ENCODE measurements around the gene CNPY3.

Gene CNPY3

DNA sequence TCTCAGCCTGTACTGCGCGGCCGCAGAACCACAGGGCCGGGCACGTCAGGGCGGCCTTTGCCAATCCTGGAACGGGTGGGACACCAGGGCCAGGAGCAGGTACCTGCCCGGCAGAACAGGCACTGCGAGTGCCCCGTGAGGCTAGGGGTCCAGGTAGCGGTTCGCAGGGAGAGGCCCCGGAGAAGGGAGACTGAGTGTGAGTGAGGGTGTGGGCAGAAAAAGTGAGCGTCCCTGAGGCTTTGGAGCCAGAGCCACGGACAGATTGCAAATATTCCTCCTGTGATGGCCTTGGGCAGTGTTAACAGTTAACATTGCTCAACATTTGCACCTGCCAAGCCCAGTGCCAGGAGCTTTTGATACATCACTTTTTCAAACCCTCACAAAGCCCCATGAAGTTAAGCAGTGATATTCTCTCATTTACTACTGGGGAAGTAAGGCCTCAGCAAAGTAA is 31.8 kb downstream of the CNPY3 start:
- DNase-seq = no peak

DNA sequence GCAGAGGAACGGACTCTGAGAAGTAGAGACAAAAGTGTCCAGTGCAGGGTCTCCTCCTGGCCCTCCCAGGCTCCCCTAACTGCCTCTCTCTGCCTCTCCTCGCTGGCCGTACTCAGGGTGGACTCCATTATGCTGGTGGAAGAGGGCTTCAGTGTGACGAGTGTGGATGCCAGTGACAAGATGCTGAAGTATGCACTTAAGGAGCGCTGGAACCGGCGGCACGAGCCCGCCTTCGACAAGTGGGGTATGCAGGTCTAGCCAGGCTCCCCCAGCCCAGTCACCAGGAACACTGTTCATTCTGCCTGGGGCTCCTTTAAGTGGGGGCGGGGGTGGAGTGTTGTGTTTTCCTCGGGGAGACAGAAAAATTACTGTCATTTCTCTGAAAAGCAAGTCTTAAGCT is 32.8 kb downstream of the CNPY3 start:
- DNase-seq = no peak

DNA sequence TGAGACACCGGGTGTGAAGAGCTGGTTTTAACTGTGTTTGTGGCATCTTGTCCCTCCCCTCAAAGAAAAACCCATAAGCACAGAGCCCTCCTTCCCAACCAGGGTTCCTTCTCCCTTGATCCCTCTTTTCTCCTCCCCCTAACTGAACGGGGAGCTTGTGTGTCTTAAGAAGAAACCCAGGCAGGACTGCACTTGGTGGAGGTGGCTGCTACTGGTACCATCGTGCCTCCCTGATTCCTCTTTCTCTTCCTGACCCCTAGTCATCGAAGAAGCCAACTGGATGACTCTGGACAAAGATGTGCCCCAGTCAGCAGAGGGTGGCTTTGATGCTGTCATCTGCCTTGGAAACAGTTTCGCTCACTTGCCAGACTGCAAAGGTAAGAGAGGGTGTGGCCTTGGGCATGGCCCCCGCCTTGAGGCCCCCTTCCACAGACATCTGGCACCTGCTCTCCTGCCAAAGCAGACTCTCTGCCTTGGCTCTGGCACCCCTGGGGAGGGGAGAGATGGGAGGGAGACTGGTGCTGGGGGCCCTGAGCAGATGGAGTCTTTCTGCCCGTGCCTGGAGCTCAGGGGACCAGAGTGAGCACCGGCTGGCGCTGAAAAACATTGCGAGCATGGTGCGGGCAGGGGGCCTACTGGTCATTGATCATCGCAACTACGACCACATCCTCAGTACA is 33.4 kb downstream of the CNPY3 start:
- no peak for DNase-seq

DNA sequence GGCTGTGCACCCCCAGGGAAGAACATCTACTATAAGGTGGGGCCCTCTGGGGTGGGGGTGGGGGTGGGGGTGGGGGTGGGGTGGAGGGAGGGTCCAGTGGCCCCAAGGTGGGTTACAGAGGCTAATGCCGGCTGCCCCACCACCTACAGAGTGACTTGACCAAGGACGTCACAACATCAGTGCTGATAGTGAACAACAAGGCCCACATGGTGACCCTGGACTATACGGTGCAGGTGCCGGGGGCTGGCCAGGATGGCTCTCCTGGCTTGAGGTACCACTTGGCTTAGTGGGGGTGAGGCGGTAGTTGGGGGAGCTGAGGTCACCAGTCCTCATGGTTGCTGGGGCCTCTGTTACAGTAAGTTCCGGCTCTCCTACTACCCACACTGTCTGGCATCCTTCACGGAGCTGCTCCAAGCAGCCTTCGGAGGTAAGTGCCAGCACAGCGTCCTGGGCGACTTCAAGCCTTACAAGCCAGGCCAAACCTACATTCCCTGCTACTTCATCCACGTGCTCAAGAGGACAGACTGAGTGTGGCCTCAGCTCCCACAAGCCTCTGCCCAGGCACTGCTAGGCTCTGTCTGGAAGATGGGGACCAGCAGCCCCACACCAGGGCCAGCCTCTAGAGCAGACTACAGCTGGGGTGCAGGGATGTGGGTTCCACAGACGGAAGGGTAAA is 34.0 kb downstream of the CNPY3 start:
- no peak for DNase-seq

DNA sequence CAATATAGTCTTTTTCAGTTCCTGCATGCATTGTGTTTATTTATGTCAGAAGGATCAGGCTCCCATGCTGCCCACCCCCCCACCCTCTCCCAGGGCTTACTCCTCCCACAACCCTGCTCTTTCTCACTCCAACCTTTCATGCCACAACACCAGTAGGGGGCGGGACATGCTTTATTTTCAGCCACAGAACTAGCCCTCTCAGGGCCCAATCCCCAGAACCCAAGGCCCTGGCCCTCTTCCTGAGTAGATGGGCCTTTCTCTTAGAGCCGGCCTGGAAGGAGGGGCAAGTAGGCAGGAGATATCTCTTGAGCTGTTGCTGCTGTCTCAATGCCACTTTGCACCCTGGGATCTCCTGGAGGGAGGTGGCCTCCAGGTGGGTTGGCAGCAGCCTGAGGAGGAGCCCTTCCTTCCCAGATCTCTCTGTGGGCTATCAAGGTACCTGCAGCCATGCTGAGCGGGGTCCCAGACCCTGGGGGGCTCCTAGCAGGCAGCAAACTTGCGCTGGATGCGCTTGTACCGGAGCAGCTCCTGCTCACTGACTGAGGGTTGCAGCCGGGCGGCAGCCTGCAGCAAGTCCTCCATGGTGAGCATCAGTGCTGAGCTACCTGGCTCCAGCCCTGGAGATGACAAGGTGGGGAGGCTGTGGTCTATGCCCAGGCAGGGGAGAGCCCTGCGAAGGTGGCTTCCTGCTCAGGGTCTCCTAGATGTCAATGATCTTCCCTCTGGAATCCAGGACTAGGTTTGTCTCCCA is 34.8 kb downstream of the CNPY3 start:
- DNase-seq = no peak

DNA sequence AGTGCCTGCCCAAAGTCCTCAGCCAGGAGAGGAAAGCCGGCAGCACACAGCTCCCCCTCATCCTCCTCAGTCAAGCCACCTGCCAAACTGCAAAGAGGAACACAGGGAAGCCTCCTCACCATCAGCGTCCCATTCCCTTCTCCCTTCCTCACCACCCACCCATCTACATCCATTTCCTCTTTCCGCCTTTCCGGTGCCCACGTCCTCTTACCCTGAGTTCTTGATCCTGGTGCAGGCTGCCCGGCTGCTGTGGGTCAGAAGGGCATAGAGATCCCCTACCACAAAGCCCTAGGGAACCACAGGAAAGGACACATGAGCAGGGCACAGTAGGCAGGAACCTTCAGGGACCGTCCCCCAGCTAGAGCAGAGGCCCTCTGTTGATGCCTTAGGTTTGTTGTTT is 37.3 kb downstream of the CNPY3 start:
- DNase-seq = no peak

DNA sequence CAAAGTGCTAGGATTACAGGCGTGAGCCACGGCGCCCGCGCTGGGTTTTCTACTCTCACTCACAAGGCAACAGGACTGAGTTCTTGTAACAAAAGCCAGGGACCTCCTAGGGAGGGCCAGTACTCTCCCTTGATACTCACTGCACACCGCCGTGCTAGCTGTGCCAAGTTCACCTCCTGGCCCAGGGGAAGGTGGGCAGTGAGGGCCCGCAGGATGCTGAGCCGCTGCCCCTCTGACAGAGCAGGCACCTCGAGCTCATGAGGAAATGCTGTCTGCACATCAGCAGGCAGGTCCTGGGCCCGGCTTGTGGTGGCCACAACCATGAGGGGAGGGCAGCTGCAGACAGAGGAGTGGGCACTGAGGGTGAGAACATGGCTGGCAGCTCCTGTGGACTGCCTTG is 37.9 kb downstream of the CNPY3 start:
- no peak for DNase-seq

DNA sequence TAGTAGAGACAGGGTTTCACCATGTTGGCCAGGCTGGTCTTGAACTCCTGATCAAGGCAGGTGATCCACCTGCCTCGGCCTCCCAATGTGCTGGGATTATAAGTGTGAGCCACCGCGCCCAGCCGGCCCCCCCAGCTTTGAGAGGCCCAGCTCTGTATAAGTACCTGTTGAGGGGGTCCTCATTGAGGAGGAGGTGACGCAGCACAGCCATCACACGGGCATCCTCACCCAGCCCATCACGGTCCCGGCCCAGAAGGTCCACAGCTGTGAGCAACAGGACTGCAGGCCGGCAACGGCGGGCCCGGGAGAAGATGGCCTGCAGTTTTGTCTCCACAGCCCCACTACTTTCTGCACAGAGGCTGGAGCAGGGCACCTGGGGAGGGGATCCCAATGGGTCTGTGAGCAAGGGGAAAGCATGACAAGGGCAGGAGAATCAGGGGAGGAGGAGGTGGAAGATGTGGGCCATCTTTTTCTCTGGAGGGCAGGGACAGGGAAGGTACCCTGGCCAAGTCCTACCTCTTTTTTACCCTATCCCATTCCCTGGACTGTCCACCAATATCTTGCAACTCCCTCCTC is 38.9 kb downstream of the CNPY3 start:
- no peak for DNase-seq

DNA sequence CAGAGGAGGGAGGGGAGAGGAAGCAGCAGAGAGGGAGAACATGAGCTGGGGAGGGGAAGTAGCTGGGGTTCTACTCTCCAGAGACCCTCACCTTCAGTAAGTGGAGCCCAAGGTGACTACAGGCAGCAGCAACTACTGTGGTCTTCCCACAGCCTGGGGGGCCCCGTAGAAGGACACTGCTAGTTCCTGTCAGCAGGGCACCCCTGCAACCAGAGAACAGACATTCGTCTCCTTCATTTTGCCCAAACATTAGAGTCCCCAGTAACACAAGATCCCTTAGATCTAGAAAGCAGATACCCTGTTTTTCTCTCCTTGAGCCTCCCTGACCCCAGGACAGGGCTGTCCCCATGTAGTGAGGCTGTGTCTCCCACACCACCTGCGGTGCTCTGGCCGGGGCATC is 39.5 kb downstream of the CNPY3 start:
- DNase-seq = no peak

DNA sequence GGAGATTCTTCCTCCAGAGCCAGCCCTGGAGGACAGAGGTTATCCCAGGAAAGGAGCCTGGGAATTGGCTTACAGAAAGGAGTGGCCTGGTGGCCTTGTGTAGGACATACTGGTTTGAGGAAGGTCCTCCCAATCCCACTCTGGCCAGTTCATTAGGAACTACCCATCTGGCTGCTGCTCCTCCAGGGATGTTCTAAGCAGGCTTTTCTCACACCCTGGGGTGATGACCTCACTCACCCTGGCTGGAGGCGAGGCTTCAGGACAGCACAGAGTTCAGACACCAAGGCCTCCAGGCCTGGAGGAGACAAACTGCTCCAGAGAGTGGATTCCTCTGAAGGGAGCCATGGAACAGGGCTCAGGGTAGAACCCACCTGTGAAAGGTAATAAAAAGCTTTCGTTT is 40.2 kb downstream of the CNPY3 start:
- no peak for DNase-seq

DNA sequence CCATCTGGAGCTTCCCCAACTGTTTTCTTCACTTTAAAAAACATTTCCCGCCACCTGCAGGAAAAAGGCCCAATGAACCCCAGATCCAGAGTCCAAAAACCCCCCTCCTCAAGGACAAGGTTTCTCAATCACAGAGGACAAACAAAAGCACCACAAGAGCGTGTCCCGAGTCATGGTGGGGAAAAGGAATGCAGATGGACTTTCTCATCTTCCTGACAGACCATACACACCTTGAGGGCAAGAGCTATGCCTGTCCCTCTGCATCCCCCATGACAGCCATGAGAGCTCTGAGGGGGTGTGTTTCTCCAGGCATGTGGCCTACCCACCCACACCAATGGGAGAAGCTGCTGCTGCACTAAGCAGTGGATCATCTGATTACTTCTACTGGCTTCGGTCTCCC is 40.7 kb downstream of the CNPY3 start:
- no peak for DNase-seq

DNA sequence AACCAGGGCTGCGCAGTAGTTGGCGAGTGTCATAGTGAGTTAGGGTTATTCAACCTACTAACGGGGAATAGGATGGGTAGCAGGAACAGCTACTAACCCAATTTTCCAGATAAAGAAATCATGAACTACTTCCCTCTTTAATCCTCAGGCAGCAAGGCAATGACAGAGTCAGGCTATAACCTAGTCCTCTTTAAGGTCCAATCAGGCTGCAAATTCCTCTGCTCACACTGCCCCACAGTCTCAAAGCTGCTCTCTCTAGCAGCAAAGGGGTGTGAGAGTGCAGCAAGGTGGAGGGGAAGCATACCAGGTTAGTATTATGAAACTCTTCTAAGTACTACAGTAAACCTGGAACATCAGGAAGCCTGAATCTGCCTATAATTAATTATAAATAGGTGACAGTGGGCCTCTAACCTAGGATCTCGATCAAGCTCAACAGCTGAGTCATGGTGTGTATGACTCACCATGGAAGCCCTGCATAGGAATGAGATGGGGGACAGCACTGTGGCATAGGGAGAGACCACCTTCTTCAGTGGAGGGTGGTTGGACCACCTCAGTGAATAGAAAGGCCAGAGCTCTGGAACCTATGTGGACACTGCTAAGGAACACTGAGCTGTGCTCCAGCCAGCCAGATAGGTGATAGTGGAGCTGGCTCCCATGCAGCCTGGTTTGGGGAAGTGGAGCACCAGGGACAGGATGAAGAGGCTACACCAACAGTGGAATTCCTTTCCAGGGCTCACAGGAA is 41.8 kb downstream of the CNPY3 start:
- DNase-seq = no peak

DNA sequence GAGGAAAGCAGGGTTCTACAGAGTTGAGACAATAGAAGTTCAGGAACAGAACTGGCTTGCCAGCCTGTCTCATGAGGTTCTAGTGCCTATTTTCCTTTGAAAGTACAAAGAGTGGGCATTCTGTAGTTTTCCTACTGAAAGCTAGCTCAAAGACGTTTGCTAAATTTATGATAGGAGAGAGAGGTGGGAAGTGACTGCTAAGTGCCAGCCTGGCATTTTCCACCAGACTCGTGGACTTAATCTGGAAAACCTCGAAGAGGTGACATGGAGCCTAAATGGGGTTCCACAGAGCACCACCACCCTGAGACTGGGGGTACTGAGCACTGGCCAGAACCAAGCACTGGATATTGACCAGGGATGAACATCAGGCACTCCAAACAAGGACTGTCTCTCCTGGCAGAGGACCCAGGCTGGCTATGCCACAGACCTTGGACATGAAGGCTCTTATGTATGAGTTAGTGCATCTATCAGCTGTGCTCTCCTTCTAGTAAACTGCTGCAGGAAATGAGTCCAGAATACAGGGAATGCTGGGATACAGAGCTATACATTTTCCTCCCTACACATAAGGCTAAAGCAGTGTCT is 42.6 kb downstream of the CNPY3 start:
- DNase-seq = no peak

DNA sequence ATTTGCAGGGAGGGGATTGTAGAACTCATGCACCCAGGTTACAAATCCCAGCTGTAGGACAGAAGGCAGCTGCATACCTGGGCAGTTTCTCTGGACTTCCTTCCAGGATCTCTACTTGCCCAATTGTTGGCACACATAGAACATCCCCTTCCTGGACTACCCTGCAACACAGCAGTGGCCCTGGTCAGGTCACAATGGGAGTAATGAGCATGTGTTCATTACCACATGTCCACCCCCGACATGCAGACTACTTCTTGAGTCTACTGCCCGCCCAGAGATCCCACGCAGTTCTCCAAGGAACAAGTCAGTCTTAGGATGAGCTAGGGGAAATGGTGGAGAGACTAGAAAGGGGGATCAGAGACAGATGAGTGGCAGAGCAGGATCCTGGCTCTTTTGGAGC is 44.6 kb downstream of the CNPY3 start:
- DNase-seq = no peak

DNA sequence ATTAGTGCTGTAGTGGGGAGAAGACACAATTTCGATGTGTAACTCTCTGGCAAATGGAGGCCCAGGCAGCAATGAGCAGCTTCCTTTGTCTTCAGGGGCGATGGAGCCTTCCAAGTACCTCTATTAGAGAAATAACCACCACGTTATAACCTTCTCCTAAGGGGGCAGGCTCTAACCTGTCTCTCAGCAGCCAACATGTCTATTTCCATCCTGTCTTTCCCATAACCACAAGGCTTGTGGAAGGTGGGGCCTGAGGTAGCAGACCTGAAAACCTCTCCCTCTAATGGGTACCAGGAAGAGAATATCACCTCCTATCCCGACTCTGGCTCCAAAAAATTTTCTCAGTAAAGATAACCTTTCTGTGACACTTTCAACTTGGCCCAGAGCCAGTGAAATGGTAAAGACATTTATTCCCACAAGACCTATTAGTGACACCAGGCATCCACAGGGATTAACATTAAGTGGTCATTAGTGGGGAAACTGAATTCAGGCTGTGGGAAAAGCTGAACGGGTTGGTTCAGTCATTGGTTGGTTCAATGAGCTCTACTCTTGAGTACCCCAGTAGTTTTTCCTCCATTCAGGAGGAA is 45.7 kb downstream of the CNPY3 start:
- DNase-seq = no peak

DNA sequence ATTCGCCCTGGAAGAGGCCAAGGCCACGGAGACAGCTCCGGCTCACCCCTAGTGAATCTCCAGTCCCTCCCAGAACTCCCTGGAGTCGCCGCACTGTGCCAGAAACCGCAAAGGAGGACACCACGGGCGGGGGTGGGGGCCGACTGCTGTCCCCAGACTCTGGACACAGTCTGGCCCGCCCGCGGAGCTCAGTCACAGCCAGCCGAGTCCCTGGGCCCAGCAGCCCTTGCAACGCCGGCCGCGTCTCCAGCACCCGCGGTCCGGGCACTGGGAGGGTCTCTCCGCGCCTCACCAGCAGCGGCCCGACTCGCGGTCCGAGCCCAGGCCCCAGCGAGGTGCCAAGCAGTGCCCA is 49.2 kb downstream of the CNPY3 start:
- DNase-seq = no peak

DNA sequence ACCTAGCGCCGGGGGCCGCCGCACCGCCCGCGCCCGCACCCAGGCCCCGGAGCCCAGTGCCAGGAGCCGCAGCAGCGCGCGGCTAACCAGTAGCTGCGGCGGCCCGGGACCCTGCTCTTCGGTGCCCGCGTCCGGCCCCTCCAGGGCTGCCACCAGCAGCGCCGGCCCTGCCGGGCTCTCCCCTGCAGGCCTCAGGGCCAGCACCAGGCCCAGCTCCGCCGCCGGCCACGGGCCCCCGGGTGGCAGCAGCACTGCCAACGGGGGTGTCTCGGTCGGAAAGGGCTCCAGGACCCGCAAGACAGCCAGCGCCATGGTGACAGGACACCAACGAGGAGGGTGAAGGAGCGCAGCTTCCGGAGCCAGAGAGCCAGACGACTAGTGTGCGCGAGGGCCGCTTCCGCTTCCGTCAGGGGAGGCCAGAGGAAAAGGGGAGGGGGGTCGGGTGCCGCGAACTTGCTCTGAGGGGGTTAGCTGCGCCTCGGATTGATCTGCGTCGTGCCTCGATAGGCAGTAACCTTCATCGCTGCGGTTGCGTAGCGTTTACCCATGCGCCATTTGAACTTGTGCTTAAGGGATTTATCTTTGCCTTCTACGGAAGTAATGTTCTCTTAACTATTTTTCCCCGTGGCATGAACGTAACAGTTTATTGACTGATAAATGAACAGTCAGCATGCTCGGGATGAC is 49.7 kb downstream of the CNPY3 start, which contains the start of gene PEX6:
TSS of gene PEX6 (minus strand) at position 343 of the 684 bp plus-strand sequence. CDS start at position 312, 31 bp downstream.
- DNase-seq = peak; percentile 90

DNA sequence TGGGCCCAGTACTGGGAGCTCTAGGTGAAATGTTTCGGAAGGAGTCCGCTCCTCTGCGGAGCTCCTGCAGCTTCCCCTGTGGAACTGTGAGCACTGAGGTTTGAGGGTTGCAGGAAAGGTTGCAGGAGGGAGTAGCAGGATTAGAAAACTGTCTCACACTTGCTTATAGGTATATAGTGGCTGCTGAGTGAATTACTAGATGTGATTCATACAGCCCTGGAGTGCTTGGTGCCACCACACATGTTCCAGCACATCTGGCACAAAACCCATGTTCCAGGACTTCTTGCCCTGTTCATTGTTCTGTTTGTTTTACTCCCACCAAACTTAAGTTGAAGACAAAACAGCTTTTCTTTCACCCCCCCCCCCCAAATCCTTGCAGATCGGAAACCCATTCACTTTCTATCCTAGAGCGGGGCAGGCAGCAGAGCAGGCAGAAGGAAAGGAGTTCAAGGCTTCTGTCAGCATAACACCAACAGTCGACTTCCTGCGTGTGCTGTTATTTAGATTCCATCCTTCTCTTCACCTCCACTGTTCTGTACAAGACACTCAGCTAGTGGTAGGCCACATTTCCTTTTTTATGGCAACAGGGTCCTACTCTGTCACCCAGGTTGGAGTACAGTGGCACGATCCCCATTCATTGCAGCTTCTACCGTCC is 50.4 kb downstream of the CNPY3 start:
- no peak for DNase-seq

DNA sequence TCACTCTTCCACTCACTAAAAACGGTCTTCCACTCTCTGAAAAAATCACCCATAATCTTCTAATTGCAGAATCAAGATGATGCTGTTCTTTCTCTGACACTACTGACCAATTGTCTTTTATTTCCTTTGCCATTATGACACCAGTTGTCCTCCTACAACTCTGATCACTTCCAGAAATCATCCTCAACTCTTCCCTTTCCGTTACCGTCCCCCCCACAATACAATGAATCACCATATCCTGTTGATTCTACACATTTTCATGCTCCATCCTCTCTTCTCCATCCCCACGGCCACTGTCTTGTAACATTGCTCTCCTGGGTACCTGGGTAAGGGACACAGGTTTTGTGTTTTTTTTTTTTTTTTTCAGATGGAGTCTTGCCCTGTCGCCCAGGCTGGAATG is 52.6 kb downstream of the CNPY3 start:
- no peak for DNase-seq

DNA sequence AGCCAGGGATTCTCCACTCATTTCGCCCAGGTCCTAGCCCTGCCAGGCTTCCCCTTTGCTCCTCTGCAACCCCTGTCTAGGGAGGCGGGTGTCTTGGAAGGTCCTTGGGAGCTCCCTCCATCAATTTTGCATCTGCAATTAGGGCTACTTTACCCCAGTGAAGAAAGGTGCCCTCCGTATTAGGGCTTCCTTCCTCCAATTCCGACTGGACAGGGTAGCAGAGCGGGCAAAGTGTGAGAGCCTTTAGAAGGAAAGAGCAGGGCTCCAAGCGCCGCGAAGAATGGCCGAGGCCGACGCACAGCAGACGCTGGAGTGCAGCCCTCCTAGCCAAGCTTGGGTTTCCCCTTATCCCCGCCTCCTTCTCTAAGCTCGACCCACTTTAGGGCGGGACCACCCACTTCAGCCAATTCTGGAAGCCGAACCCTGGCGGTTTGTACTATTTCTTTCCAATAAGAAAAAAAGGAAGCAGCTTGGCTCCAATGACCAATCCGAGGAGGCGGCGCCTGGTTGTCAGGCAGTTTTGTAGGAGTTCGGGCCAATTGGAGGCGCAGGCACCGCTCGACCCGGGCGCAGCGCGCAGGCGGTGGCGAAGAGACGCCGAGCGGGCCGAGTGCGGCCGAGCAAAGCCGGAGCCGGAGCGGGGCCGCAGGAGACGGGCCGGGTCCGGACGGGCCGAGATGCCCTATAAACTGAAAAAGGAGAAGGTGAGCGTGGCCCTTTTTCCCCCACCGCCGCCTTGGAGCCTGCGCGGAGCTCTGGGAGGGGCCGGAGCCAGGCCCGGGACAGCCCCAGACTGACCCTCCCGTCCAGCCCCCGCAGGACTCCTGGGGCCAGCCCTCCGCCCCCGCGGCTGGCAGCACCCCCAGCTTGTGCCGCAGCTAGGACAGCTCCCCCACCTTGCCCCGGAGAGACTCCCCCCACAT is 55.0 kb downstream of the CNPY3 start, which contains the start of gene PPP2R5D:
TSS of gene PPP2R5D (plus strand) at position 570 of the 923 bp plus-strand sequence. CDS start at position 678, 108 bp downstream.
- peak; percentile 99 for DNase-seq

Measured in NCI-H748 treated with DMSO at 0.1 percent for 48 hours (cell line).